ENCODE measurements around the gene PHLDA2. TPM values are rescaled to one million over a fixed set of nuclear protein-coding genes. Genes with fewer than 3 reads are reported as not detected.
A peak's percentile ranks its signal among the peaks of the same experiment; 100 is the strongest.

The PHLDA2 gene
- total and polyA plus RNA-seq, 9 of the 15 experiments (the other 6 are each of a cell fraction or from before 2014, with no cell fraction given) = 0.43 to 42.4 (median 4.7) TPM

GRCh38 chr11:2920343-2920742 lies 8.9 kb downstream of the PHLDA2 start:
- no peak for ATAC-seq
- WGBS (ENCODE audit: insufficient coverage, low coverage, missing lambda C conversion rate) = 68% methylated on average over 5 of the region's 12 CpGs

GRCh38 chr11:2919837-2920236 lies 9.4 kb downstream of the PHLDA2 start:
- in situ Hi-C loops (cut with MboI) = no loop called here
- no TSS peak for BruUV-seq (replicated peaks)
- H3K4me1 ChIP-seq (replicated peaks in 1 of 2; ENCODE audit: control insufficient read depth in 2 of 2, insufficient read depth in 2 of 2, low read length in 2 of 2) = peaks cover 0 to 66% of the 10 kb centered on the region in 2 experiments; a peak in 2 of 5 replicates
- no peaks in the 10 kb centered on the region for H3K27me3 ChIP-seq (ENCODE audit: control insufficient read depth in 2 of 2, insufficient read depth in 2 of 2, low read length in 2 of 2)
- H3K9ac ChIP-seq (ENCODE audit: insufficient read depth in 1 of 2, low read depth in 2 of 2, low read length in 2 of 2) = peak overlapping the region in 1 of 2 experiments; percentile 68; a peak in 1 of 4 replicates
- FAIRE-seq (no peak), ATAC-seq (no peak), DNase-seq (ENCODE audit: extremely low read depth in 1 of 4, low spot score in 3 of 4) (no peak)
- H3K27ac ChIP-seq (ENCODE audit: extremely low read depth, low read depth, low read length) = no peak overlapping the region
- no peaks in the 10 kb centered on the region for H3K9me1 ChIP-seq (ENCODE audit: control insufficient read depth, insufficient read depth, low read length)
- ChIA-PET POLR2A (interaction anchor here (1.3 to 2.3 kb wide), 2 partner anchors 8 to 10 kb away, joined by 6 to 12 read pairs; partner anchors contain the start of gene PHLDA2), CTCF (ENCODE audit: low intra/inter-chr PET ratio) (no interaction called here)
- H2AFZ ChIP-seq (ENCODE audit: low read depth, low read length) = no peak overlapping the region
- H3K79me2 ChIP-seq (ENCODE audit: control insufficient read depth, insufficient read depth, low read length) = no peaks in the 10 kb centered on the region
- no peaks in the 10 kb centered on the region for H4K20me1 ChIP-seq (replicated peaks; ENCODE audit: control insufficient read depth, insufficient read depth, low read length)
- no peaks in the 10 kb centered on the region for H3K36me3 ChIP-seq (ENCODE audit: control insufficient read depth, insufficient read depth, low read length)
- H3K4me3 ChIP-seq = no peak overlapping the region
- 60% methylated on average over 8 of the region's 13 CpGs for WGBS (ENCODE audit: insufficient coverage, low coverage, missing lambda C conversion rate)
- H3K9me3 ChIP-seq (replicated peaks; ENCODE audit: control insufficient read depth, insufficient read depth, low read depth, low read length) = no peaks in the 10 kb centered on the region
- intact Hi-C loops (cut with micrococcal nuclease) = no loop called here
- no peak overlapping the region for H3K4me2 ChIP-seq (ENCODE audit: insufficient read depth, low read length)
- TF ChIP-seq NR0B1 (IDR thresholded peaks at IDR 0.05; ENCODE audit: partially characterized antibody) (no peak), JUNB (CRISPR knock-in tag; conservative IDR thresholded peaks at IDR 0.05) (no peak), ZNF699 (CRISPR knock-in tag; IDR thresholded peaks at IDR 0.05; ENCODE audit: insufficient replicate concordance) (no peak), MTA3 (IDR thresholded peaks at IDR 0.05; ENCODE audit: borderline replicate concordance) (no peak), BCOR (IDR thresholded peaks at IDR 0.05) (no peak), FOXJ2 (tag; IDR thresholded peaks at IDR 0.05) (no peak), HDAC3 (IDR thresholded peaks at IDR 0.05; ENCODE audit: borderline replicate concordance, partially characterized antibody) (no peak), CCNT2 (IDR thresholded peaks at IDR 0.05; ENCODE audit: borderline replicate concordance, extremely low read depth, insufficient read length, low read depth, low read length) (no peak), ZNF3 (CRISPR knock-in tag; IDR thresholded peaks at IDR 0.05) (no peak), E2F8 (IDR thresholded peaks at IDR 0.05; ENCODE audit: low read depth, partially characterized antibody) (no peak), DIDO1 (tag; IDR thresholded peaks at IDR 0.05; ENCODE audit: low read depth) (no peak)

More at GRCh38 chr11:2920343-2920742, 8.9 kb downstream of the PHLDA2 start:
- Histone ChIP-seq H4K20me1 (replicated peaks; ENCODE audit: control insufficient read depth, insufficient read depth, low read length) (no peaks in the 10 kb centered on the region), H3K4me1 (replicated peaks in 1 of 2; ENCODE audit: control insufficient read depth in 2 of 2, insufficient read depth in 2 of 2, low read length in 2 of 2) (peaks cover 0 to 65% of the 10 kb centered on the region in 2 experiments; a peak in 2 of 5 replicates), H3K36me3 (ENCODE audit: control insufficient read depth, insufficient read depth, low read length) (no peaks in the 10 kb centered on the region), H2AFZ (ENCODE audit: low read depth, low read length) (no peak overlapping the region), H3K9me3 (replicated peaks; ENCODE audit: control insufficient read depth, insufficient read depth, low read depth, low read length) (no peaks in the 10 kb centered on the region), H3K27me3 (ENCODE audit: control insufficient read depth in 2 of 2, insufficient read depth in 2 of 2, low read length in 2 of 2) (no peaks in the 10 kb centered on the region), H3K4me2 (ENCODE audit: insufficient read depth, low read length) (no peak overlapping the region), H3K9me1 (ENCODE audit: control insufficient read depth, insufficient read depth, low read length) (no peaks in the 10 kb centered on the region), H3K27ac (ENCODE audit: extremely low read depth, low read depth, low read length) (no peak overlapping the region), H3K79me2 (ENCODE audit: control insufficient read depth, insufficient read depth, low read length) (no peaks in the 10 kb centered on the region), H3K4me3 (peak overlapping the region; percentile 13; the same call in 1 of the 2 replicates), H3K9ac (ENCODE audit: insufficient read depth in 1 of 2, low read depth in 2 of 2, low read length in 2 of 2) (peak overlapping the region in 1 of 2 experiments; percentile 76; a peak in 2 of 4 replicates)
- DNase-seq (ENCODE audit: extremely low read depth in 1 of 4, low spot score in 3 of 4) (no peak), FAIRE-seq (no peak)
- in situ Hi-C loops (cut with MboI) = no loop called here
- ChIA-PET CTCF (ENCODE audit: low intra/inter-chr PET ratio) (no interaction called here), POLR2A (interaction anchor here (1.3 to 2.3 kb wide), 2 partner anchors 9 kb away, joined by 6 to 12 read pairs; partner anchors contain the start of gene PHLDA2)
- TF ChIP-seq POLR2G (IDR thresholded peaks at IDR 0.05; ENCODE audit: low read depth, low read length) = 0 out of 2 replicates have a peak, but pooled peaks have one; percentile 37
- no peak for TF ChIP-seq ZNF354B (CRISPR knock-in tag; IDR thresholded peaks at IDR 0.05)
- no TSS peak for BruUV-seq (replicated peaks)
- intact Hi-C loops (cut with micrococcal nuclease) = no loop called here

Data from K562 (cell line).